SK-N-MC (cell line): ENCODE results near the gene MVD.
"Not testable (repeated sequence)": the region's sequence is repeated elsewhere in the genome, so short reads cannot be mapped to it uniquely, and the experiment has no call there.

Source experiments
- DNase-seq: peaks from one replicate; pipeline ENCODE4 v3.0.0-alpha.2; 2011; ENCODE audit warnings: low read depth, low spot score
- H3K27ac ChIP-seq: fragments of 200-600 bp; sonication (generic); 2 replicates; pipeline ENCODE4 v1.5.1; 2016; ENCODE audit warnings: mixed run types
- H3K36me3 ChIP-seq: fragments of 200-600 bp; sonication (generic); 2 replicates; pipeline ENCODE4 v1.6.1; 2017; ENCODE audit warnings: antibody characterized with exemption, low read length, mixed read lengths; ENCODE audit not compliant: insufficient read depth
- H3K4me3 ChIP-seq: fragments of 200-600 bp; sonication (generic); 2 replicates; pipeline ENCODE4 v1.5.1; 2016
- H3K9ac ChIP-seq: fragments of 200-600 bp; sonication (generic); 2 replicates; pipeline ENCODE4 v1.8.0; 2017; ENCODE audit warnings: mixed run types, mixed read lengths; ENCODE audit not compliant: insufficient read length
- H3K9me3 ChIP-seq: fragments of 200-600 bp; sonication (generic); 2 replicates; pipeline ENCODE4 v1.6.1; 2017; ENCODE audit warnings: low read depth, mild to moderate bottlenecking, antibody characterized with exemption, low read length, moderate library complexity, mixed read lengths
- EZH2 ChIP-seq: fragments of 200-600 bp; sonication (generic); IDR thresholded peaks from one replicate; pipeline ENCODE4 v1.6.1; 2017; ENCODE audit warnings: antibody characterized with exemption
- FOXP2 ChIP-seq: optimal IDR thresholded peaks from 2 replicates; pipeline ENCODE3; 2011; ENCODE audit warnings: mild to moderate bottlenecking, moderate library complexity; ENCODE audit not compliant: insufficient read depth; ENCODE audit errors: extremely low read length, control extremely low read depth
- POLR2AphosphoS5 ChIP-seq: IDR thresholded peaks from 2 replicates; pipeline ENCODE4 v1.6.1; 2012; ENCODE audit warnings: mild to moderate bottlenecking, low read depth, low read length, borderline replicate concordance

The MVD gene

DNA sequence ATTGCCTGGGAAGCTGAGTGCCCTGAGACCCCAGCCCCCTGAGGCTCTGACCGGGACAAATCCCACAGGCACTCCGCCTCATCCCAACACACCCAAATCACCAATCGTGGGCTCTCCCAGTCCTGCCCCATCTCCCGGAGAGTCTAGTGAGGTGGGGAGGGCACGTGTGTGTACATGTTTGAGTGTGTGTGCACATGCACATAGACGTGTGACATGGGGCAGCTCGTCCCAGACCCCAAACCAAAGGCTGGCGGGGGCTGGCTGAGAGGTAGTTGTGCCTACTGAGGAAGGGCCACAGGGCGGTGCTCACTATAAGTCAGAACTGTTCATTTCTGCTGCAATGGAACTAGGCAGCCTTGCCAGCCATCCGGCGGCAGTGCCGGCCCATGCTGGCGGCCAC is 14.8 kb upstream of the MVD start:
- TF ChIP-seq POLR2AphosphoS5 (no peak), FOXP2 (no peak)
- Histone ChIP-seq H3K27ac (no peak overlapping the region), H3K4me3 (no peak overlapping the region), H3K9ac (no peak overlapping the region), H3K9me3 (no peaks in the 10 kb centered on the region), H3K36me3 (no peaks in the 10 kb centered on the region)
- no peak for DNase-seq

DNA sequence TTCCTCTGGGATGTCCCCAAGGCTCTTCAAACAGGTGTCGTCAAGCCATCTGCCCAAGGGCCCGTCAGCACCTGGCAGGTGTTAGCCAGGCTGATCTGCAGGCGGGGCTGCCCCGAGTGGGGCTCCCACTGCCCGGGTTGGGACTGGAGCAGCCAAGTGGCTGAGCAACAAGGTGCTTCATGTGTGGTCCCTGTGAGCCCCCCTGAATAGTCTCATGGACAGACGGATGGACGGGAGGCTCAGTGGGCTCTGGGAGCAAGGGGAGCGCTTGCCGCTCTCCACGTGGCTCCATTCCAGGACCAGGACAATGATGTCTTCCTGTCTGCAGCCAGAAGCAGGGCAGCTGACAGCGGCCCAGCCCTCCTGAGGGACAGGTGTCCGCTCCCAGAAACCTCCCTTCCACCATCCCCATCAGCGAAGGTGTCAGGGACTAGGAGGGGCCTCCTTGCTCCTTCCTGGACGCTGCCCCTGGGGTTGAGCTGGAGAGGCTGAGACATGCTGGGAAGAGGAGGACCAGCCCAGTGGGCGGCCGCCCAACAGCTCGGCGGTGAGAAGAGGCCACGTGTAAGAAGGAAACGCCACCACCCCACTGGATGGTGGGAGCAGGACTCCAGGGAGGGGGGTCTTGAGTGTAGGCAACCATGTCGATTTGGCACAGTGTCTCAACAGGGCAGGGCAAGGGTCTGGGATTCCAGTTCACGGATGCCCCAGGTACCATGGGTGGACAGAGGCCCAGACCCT is 13.8 kb upstream of the MVD start:
- Histone ChIP-seq H3K36me3 (no peaks in the 10 kb centered on the region), H3K4me3 (no peak overlapping the region), H3K9me3 (no peaks in the 10 kb centered on the region), H3K9ac (no peak overlapping the region), H3K27ac (no peak overlapping the region)
- no peak for DNase-seq
- TF ChIP-seq FOXP2, result no peak
- TF ChIP-seq POLR2AphosphoS5, result no peak
- no peak for TF ChIP-seq EZH2

DNA sequence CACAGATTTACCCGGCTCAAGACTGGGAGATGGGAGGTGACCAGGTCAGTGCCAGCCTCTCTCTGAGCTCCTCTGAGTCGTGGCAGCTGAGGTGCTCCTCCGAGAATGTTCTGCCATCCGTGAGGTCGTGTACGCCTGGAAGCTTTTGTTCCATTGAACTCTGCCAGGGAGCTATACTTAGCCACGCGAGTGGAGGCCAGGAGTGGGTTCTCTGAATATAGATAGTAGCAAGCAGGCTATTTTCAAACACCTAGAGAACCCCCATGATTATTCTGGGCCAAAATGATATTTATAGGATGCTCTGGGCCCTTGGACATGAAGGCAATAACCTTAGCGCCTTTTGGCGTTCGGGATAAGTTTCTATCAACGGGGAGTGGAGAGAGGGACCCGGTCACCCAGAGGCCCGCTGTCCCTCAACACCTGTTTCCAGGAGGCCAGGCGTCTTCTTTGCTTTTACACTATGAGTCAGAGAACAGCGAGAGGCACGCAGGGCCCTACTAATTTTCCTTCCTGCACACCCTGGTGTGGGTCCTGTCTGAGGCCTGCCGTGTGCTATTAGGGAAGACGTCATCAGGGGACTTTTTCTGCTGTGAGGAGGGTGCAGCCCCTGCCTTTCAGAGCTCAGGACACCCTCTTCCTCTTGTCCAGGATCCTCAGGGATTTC is 11.0 kb upstream of the MVD start:
- no peak for TF ChIP-seq EZH2
- no peak for DNase-seq
- Histone ChIP-seq H3K4me3 (no peak overlapping the region), H3K36me3 (no peaks in the 10 kb centered on the region), H3K9me3 (no peaks in the 10 kb centered on the region), H3K9ac (no peak overlapping the region), H3K27ac (no peak overlapping the region)

DNA sequence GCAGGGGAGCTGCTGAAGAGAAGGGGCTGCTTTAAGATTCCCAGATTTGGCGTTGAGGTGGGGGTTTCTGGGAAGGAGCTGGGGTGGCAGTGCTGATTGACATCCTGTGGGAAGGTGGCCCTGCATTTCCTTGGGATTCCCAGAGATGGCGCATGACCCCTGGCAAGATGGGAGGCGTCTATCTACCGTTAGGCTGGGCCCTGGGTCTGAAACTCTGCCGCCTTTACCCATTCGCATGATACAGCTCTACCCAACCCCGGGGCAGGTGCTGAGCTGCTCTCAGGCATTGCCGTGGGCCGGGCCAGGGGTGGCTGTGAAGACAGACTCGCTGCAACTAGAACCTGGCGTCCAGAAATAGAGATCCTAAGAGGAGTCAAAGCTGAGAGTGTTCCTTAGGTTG is 9.9 kb upstream of the MVD start:
- Histone ChIP-seq H3K9me3 (no peaks in the 10 kb centered on the region), H3K36me3 (no peaks in the 10 kb centered on the region), H3K9ac (no peak overlapping the region), H3K27ac (no peak overlapping the region), H3K4me3 (no peak overlapping the region)
- DNase-seq, result no peak
- TF ChIP-seq POLR2AphosphoS5, result no peak
- no peak for TF ChIP-seq FOXP2
- no peak for TF ChIP-seq EZH2

DNA sequence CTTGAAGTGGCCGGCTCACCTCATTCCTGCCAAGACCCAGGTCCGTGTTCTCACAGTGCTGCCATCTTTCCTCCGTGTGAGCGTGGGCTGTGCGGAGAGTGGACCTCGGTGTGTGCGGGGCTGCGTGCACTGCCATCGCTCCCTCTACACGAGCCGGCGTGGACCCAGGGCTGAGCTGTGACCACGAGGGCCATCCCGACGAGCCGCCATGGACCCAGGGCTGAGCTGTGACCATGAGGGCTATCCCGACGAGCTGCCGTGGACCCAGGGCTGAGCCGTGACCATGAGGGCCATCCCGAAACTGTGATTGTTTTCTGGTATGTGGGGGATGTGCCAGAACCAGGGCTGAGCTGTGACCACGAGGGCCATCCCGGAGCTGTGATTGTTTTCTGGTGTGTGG is 8.9 kb upstream of the MVD start:
- Histone ChIP-seq H3K27ac (no peak overlapping the region), H3K36me3 (no peaks in the 10 kb centered on the region), H3K9ac (no peak overlapping the region), H3K4me3 (no peak overlapping the region), H3K9me3 (no peaks in the 10 kb centered on the region)
- DNase-seq, result no peak
- TF ChIP-seq EZH2 (no peak), POLR2AphosphoS5 (no peak), FOXP2 (no peak)

DNA sequence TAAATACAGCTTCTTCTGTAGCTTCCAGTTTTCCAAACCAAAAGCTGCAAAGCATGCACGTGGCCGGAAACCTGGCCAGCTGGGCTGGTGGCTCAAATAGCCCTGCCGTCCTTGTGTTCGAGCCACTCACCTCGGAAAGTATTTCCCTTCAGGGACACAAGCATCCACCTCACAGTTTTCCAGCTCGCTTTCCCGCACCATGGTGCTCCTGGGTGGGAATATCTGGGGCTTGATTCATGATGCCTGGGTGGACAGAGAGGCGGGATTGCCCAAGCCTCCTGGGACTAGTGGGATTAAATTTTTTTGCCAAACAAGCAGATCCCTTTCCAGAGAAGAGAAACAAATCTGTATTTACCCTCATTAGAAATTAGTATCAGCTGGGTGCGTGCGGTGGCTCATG is 7.1 kb upstream of the MVD start:
- Histone ChIP-seq H3K4me3 (no peak overlapping the region), H3K36me3 (no peaks in the 10 kb centered on the region), H3K27ac (no peak overlapping the region), H3K9ac (no peak overlapping the region), H3K9me3 (no peaks in the 10 kb centered on the region)
- no peak for DNase-seq
- TF ChIP-seq FOXP2, result no peak
- no peak for TF ChIP-seq EZH2
- TF ChIP-seq POLR2AphosphoS5, result no peak

DNA sequence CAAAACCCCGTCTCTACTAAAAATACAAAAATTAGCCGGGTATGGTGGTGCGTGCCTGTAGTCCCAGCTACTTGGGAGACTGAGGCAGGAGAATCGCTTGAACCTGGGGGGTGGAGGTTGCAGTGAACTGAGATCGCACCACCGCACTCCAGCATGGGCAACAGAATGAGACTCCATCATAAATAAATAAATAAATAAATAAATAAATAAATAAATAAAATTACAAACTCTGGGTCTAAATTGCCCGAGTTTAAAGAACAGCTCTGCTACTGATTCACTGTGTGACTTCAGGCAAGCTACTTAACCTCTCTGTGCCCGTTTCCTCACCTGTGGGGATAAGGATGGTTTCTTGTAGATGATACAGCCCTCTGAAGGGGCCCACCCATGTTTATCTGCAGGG is 6.6 kb upstream of the MVD start:
- H3K4me3 ChIP-seq, DNase-seq, H3K36me3 ChIP-seq, H3K27ac ChIP-seq, H3K9me3 ChIP-seq, H3K9ac ChIP-seq: not testable (repeated sequence)

DNA sequence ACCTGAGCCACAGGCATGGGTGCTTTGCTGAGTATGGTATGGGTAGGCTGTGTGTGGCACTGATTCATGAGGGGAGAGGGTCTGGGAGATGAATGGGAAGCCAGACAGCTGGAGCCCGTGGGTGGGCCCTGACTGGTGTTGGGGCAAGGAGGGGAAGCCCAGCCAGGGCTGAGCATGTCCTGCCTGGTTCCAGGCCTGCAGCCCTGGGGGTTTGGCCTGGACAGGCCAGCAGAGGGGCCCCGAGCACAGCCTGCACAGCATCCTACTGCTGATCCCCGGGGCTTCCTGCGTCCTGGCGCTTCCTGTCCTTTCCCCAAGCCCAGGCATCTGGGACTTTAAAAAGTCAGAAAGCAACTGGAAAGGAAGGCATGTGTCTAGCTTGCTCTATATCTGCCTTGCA is 4.6 kb upstream of the MVD start:
- Histone ChIP-seq H3K36me3 (no peaks in the 10 kb centered on the region), H3K9ac (no peak overlapping the region), H3K9me3 (no peaks in the 10 kb centered on the region), H3K4me3 (no peak overlapping the region), H3K27ac (no peak overlapping the region)
- DNase-seq, result no peak
- no peak for TF ChIP-seq POLR2AphosphoS5
- TF ChIP-seq EZH2, result no peak
- no peak for TF ChIP-seq FOXP2

DNA sequence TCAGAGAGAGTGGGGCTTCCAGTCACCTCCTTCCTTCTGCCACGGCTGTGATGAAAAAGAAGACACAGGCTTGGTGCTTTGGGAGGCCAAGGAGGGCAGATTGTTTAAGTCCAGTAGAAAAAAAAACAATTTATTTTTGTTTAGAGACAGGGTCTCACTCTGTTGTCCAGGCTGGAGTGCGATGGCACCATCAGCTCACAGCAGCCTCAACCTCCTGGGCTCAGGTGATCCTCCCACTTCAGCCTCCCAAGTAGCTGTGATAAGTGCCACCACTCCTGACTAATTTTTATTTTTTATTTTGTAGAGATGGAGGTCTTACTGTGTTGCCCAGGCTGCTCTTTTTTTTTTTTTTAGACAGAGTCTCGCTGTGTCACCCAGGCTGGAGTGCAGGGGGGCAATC is 2.7 kb upstream of the MVD start:
- TF ChIP-seq FOXP2, result no peak
- TF ChIP-seq POLR2AphosphoS5, result no peak
- no peak for TF ChIP-seq EZH2
- Histone ChIP-seq H3K36me3 (no peaks in the 10 kb centered on the region), H3K9ac (no peak overlapping the region)

More for the DNA sequence above, 2.7 kb upstream of the MVD start:
- Histone ChIP-seq H3K4me3 (no peak overlapping the region), H3K9me3 (no peaks in the 10 kb centered on the region), H3K27ac (no peak overlapping the region)
- no peak for DNase-seq
